HepG2 (cell line): ENCODE measurements around the gene HES1. TPM values are rescaled to one million over a fixed set of nuclear protein-coding genes. Genes with fewer than 3 reads are reported as not detected.

Experiments used
- ETV6 ChIP-seq: sonication (generic); formaldehyde crosslinking; conservative IDR thresholded peaks from 2 replicates; pipeline ENCODE4 v1.4.0; 2020; ENCODE audit warnings: missing genetic modification reagents
- HNF4A ChIP-seq: sonication (generic); formaldehyde crosslinking; IDR thresholded peaks from 2 replicates; pipeline ENCODE4 v1.4.0; 2020; ENCODE audit warnings: missing genetic modification reagents
- IKZF1 ChIP-seq: fragments of 450-650 bp; IDR thresholded peaks from 2 replicates; pipeline ENCODE4 v1.7.1; 2016
- IRF2 ChIP-seq: IDR thresholded peaks from 2 replicates; pipeline ENCODE4 v1.6.1; 2018; ENCODE audit warnings: missing genetic modification reagents, missing compliant biosample characterization
- JUN ChIP-seq: sonication (generic); formaldehyde crosslinking; IDR thresholded peaks from 2 replicates; pipeline ENCODE4 v1.4.0; 2020; ENCODE audit warnings: mild to moderate bottlenecking, missing genetic modification reagents
- KLF12 ChIP-seq: sonication (generic); formaldehyde crosslinking; IDR thresholded peaks from 2 replicates; pipeline ENCODE4 v1.4.0; 2020; ENCODE audit warnings: missing genetic modification reagents, borderline replicate concordance
- LBX2 ChIP-seq: sonication (generic); formaldehyde crosslinking; IDR thresholded peaks from 2 replicates; pipeline ENCODE4 v1.5.0; 2020; ENCODE audit warnings: missing genetic modification reagents, mild to moderate bottlenecking, borderline replicate concordance
- MZF1 ChIP-seq: sonication (generic); formaldehyde crosslinking; IDR thresholded peaks from 2 replicates; pipeline ENCODE4 v1.8.1; 2023; ENCODE audit warnings: mild to moderate bottlenecking, missing genetic modification reagents, borderline replicate concordance
- NFAT5 ChIP-seq: sonication (generic); formaldehyde crosslinking; IDR thresholded peaks from 2 replicates; pipeline ENCODE4 v1.4.0; 2020; ENCODE audit warnings: missing genetic modification reagents
- PRMT3 ChIP-seq: sonication (generic); formaldehyde crosslinking; IDR thresholded peaks from 2 replicates; pipeline ENCODE4 v1.8.1; 2022; ENCODE audit warnings: low read depth, mild to moderate bottlenecking, moderate library complexity, missing genetic modification reagents, borderline replicate concordance
- SAP130 ChIP-seq: IDR thresholded peaks from 2 replicates; pipeline ENCODE4 v1.6.1; 2016; ENCODE audit warnings: low read depth
- ZBTB44 ChIP-seq: sonication (generic); formaldehyde crosslinking; IDR thresholded peaks from 2 replicates; pipeline ENCODE4 v1.4.0; 2020; ENCODE audit warnings: missing genetic modification reagents
- ZC3H13 ChIP-seq: sonication (generic); formaldehyde crosslinking; IDR thresholded peaks from 2 replicates; pipeline ENCODE4 v1.8.1; 2023; ENCODE audit warnings: mild to moderate bottlenecking, missing genetic modification reagents, moderate library complexity
- ZNF672 ChIP-seq: sonication (generic); formaldehyde crosslinking; IDR thresholded peaks from 2 replicates; pipeline ENCODE4 v1.8.1; 2022; ENCODE audit warnings: missing genetic modification reagents
- ZSCAN21 ChIP-seq: sonication (generic); formaldehyde crosslinking; IDR thresholded peaks from 2 replicates; pipeline ENCODE4 v1.8.0; 2022; ENCODE audit warnings: mild to moderate bottlenecking, missing genetic modification reagents, moderate library complexity, borderline replicate concordance
- polyA plus RNA-seq, 8 experiments: library from polyadenylated mRNA; depleted of rRNA in 3 of 8; stranded (reverse) in 7 of 8; unstranded in 1 of 8; fragments of >200 nt; fragmentation: Illumina TruSeq in 4 of 8; extraction: Trizol in 4 of 8; gene quantifications; 2 replicates each; pipeline versions ENCODE4 v1.2.1 to v1.2.3, GENCODE V29; 2011 to 2016; ENCODE audit warnings: low read depth in 4 of 8, missing spikeins in 1 of 8, mixed read lengths in 1 of 8; ENCODE audit not compliant: insufficient read depth in 1 of 8
- total RNA-seq, 5 experiments: library from RNA; depleted of rRNA; stranded (reverse); fragments of >200 nt; fragmentation: Illumina TruSeq; extraction: Trizol; gene quantifications; 2 replicates each; pipeline ENCODE4 v1.2.3, GENCODE V29; 2016; ENCODE audit warnings: low read depth in 1 of 5
- TF ChIP-seq, protein P1 (sequence below): sonication (generic); formaldehyde crosslinking; IDR thresholded peaks from 2 replicates; pipeline ENCODE4 v1.4.0; 2020; ENCODE audit warnings: missing genetic modification reagents

HES1 gene
- total and polyA plus RNA-seq, 2 of the 13 experiments (the other 11 are each of a cell fraction or from before 2014, with no cell fraction given) = 15.4 to 19.8 TPM

DNA sequence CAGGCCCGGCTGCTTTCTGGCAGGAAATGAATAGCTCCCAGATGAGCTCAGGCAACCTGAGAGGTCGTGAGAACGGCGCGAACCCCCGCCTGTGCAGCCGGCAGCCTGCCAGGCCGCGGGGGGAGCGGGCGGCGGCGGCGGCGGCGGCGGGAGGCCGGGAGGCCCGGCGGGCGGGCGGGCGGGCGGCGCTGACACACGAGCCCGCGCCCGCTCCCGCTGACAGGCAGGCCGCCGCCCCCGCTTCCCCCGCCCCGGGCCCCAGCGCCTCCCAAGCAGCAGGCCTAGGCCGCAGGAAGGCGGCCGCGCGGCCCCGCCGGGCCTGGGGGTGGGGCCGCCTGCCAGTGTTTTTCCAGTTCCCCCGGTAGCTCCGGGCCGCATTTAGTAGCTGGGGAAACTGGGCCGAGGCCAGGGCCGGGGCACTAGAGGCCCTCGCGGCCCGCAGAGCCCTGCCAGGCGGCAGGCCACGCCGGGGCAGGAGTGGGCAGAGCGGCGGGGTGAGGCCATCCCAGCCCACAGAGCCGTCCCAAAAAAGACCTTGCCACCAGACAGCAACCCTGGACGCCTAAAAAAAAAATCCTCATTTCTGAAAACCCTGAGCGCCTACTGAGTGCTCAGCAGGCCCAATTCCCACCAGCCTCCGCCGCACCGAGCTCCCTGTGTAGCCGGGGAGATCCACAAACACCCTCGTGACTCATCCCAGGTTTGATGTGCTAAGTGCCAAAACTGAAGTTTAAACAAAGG is 5.6 kb downstream of the HES1 start (continued):
- TF ChIP-seq NFAT5 (peak; percentile 41; the same call in 1 of the 2 replicates), HNF4A (CRISPR knock-in tag) (no peak), ZBTB44 (no peak), ZNF672 (CRISPR knock-in tag) (no peak), ZC3H13 (CRISPR knock-in tag) (peak; percentile 55; the same call in 1 of the 2 replicates), ETV6 (no peak), MZF1 (no peak), JUN (CRISPR knock-in tag) (no peak), IRF2 (no peak), IKZF1 (no peak), SAP130 (CRISPR knock-in tag) (no peak; the same call in none of the 2 replicates), ZSCAN21 (peak; percentile 71; the same call in 1 of the 2 replicates), LBX2 (no peak), PRMT3 (CRISPR knock-in tag) (no peak), KLF12 (CRISPR knock-in tag) (no peak)
- TF ChIP-seq, protein P1, sequence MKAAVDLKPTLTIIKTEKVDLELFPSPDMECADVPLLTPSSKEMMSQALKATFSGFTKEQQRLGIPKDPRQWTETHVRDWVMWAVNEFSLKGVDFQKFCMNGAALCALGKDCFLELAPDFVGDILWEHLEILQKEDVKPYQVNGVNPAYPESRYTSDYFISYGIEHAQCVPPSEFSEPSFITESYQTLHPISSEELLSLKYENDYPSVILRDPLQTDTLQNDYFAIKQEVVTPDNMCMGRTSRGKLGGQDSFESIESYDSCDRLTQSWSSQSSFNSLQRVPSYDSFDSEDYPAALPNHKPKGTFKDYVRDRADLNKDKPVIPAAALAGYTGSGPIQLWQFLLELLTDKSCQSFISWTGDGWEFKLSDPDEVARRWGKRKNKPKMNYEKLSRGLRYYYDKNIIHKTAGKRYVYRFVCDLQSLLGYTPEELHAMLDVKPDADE (CRISPR knock-in tag) = no peak
